Cardiac fibroblast (primary cell): ENCODE measurements around the gene FAM193B.

Experiments used
- DNase-seq, 2 donors: peaks; one replicate each; pipeline versions ENCODE4 v3.0.0 to v3.0.0-alpha.2; 2010; ENCODE audit warnings: low read depth in 2 of 2
- H3K4me3 ChIP-seq, 2 donors: replicated peaks in 1 of 2; 1 replicate in 1 of 2; 2 replicates in 1 of 2; pipeline ENCODE4 v1.5.1; 2011; ENCODE audit warnings: low read depth in 2 of 2, low read length in 2 of 2, mild to moderate bottlenecking in 2 of 2, moderate library complexity in 1 of 2
- CTCF ChIP-seq: IDR thresholded peaks from one replicate; pipeline ENCODE4 v1.5.1; 2011; ENCODE audit warnings: low read depth, mild to moderate bottlenecking, low read length, inconsistent platforms

FAM193B gene

GRCh38 chr5:177479774-177480173, 74.6 kb downstream of the FAM193B start:
- peak; percentile 37 to 56 for DNase-seq
- no peak for TF ChIP-seq CTCF
- H3K4me3 ChIP-seq: no peak overlapping the region

- peak; percentile 60 to 93 for DNase-seq
- no peak for TF ChIP-seq CTCF
- no peak overlapping the region for H3K4me3 ChIP-seq
Observed at GRCh38 chr5:177478711-177479646, 75.4 kb downstream of the FAM193B start.

- no peak for TF ChIP-seq CTCF
- DNase-seq: peak in 1 of 2 donors; percentile 44
- H3K4me3 ChIP-seq: no peak overlapping the region
Observed at GRCh38 chr5:177477701-177478477, 76.5 kb downstream of the FAM193B start.

- TF ChIP-seq CTCF: no peak
- no peak overlapping the region for H3K4me3 ChIP-seq
- DNase-seq: peak; percentile 72 to 73
Observed at GRCh38 chr5:177476531-177477233, 77.7 kb downstream of the FAM193B start.

GRCh38 chr5:177475563-177476427, 78.6 kb downstream of the FAM193B start:
- TF ChIP-seq CTCF: no peak
- H3K4me3 ChIP-seq: no peak overlapping the region

More at GRCh38 chr5:177475563-177476427, 78.6 kb downstream of the FAM193B start:
- no peak for DNase-seq
